Raji (cell line): Measurements from ENCODE around the gene XXYLT1.
A peak's percentile ranks its signal among the peaks of the same experiment; 100 is the strongest.

Source experiments
- POLR2A ChIP-seq: IDR thresholded peaks from 2 replicates; pipeline ENCODE4 v1.6.1; 2011; ENCODE audit warnings: low read depth, low read length, control low read depth; ENCODE audit not compliant: insufficient read depth

Gene XXYLT1

DNA sequence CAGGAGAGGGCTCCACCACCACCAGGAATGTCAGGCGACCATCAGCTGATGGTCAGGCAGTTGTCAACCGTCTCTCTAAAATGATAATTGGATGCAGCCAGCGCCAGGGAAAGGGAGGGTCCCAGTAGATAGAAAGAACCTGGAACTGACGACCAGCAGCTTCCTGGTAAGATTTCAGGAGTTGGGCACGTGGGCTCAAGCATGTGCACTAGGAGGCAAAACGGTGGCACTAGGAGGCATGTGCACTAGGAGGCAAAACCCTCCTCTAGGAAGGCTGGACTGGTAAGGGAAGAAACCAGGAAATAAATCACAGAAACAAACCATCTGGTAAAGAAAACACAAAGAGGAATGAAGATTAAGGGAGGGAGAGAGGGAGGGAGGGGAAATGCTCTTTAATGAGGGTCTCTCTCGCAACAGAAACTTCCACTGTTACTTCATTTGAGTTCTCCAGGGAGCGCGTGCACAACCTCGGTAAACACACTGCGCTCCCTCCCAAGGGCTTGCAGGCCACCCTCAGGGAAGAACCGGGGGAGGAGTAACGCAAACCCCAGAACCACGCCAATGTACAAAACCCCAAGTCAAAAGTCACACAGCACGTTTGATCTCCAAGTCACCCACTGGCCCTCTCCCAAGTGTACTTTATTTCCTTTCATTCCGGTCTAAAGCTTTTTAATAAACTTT is 116.7 kb downstream of the XXYLT1 start:
- no peak for TF ChIP-seq POLR2A

DNA sequence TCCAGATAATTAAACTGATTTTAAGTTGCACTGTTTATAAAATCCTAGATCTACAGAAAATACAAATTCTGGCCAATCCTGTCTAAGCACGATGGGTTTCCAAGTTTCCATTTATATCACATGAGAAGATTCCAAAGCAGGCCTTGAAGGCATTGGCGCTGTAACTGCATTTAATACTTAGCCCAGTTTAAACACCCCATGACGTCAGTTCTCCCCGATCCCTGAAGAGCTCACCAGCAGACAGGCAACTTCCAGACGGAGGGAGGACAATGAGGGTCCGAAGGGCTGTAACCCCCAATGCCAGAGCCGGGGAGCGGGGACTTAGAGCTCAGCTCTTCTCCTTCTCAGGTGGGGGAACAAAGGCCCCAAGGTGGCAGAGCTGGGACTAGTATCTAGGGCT is 117.3 kb downstream of the XXYLT1 start:
- no peak for TF ChIP-seq POLR2A

DNA sequence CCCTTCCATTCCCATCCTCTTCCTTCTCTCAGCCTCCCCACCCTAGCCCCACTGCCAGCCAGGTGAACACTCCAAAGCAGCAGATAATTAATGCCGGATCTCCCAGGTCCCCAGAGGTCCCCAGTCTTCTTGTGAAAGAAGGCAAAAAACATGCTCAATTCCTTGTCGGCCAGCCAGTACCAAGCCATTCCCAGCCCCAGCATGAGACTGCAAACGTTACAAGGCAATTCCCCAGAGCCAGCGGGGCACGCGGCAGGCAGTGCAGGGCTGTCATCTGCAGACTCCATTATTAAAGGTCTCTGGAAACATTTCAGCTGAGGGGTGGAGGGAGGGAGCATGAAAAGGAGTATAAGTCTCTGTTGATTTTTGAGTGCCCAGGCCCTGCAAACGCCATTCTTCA is 117.8 kb downstream of the XXYLT1 start:
- TF ChIP-seq POLR2A: no peak

DNA sequence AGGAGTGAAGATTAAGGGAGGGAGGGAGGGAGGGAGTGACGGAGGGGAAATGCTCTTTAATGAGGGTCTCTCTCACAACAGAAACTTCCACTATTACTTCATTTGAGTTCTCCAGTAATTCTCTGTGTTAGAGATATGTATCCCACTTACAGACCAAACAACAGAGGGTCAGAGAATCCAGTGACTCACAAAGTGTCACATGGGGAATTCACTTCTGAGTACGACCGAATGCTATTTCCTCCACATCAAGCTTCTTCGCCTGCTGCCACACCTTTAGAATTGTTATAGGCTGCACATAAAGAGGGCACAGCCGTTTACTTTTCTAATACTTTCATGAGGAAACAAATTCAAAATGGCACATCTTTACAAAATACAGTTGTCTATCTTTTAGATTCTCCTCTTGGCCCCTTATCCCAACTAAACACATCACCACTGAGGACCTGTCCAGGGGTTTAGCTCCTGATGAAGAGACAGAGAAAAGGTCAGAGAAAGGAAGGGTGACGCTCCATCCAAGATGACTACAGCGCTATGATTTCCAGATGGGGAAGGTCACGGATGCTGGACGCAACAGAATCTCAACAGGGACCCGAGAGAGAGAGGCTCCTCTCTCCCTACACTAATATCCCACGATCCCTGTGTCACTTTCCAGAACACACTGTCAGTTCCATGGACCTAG is 119.0 kb downstream of the XXYLT1 start:
- TF ChIP-seq POLR2A: no peak

DNA sequence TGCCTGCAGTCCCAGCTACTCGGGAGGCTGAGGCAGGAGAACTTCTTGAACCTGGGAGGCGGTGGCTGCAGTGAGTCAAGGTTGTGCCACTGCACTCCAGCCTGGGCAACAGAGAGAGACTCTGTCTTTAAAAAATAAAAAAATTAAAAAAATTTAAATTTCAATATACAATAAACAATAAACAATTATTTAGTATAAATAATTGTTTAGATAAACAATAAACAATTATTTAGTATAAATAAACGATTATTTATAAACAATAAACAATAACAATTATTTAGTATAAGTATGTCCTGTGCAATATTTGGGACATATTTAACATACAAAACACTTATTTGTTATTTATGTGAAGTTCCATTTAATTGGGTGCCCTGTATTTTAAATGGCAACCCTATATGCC is 119.6 kb downstream of the XXYLT1 start:
- no peak for TF ChIP-seq POLR2A

DNA sequence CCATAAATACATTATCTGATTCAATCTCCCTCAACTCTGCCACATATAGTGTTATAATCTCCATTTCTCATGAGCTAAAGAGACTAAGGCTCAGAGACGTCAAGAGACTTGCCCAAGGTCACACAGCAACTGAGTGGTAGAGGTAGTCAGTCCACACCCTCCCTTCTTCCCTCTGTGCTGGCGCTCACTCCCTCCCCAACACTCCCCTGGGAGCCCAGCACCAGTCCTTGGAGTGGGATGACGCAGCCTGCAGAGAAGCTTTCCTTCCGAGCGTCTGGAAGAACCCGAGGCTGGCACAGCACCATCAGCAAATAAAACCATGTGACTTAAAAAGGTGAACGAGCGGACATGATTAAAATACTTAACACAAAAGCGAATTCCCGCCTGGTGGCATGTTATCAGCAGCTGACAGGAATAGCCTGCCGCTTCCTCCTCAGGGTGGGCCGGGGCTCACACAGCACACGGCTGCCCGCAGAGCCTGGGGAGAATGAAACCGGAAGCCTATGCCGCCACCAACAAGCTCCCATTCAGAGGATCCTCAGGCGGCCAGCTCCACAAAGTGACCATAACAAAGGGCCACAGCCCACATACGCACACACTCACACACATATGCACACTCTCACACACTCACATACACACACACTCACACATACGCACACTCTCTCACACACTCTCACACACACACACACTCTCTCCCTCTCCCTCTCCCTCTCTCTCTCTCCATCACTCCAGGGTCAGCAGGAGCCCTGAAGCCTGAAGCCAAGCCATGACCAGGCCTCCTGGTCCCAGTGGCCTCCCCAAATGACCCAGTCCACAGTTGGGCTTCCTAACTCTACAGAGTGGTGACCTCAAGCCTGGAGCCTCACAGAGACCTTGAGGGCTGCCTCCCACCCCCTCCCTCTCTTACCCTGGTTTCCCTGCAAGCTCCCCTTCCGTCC is 120.5 kb downstream of the XXYLT1 start:
- TF ChIP-seq POLR2A: no peak

DNA sequence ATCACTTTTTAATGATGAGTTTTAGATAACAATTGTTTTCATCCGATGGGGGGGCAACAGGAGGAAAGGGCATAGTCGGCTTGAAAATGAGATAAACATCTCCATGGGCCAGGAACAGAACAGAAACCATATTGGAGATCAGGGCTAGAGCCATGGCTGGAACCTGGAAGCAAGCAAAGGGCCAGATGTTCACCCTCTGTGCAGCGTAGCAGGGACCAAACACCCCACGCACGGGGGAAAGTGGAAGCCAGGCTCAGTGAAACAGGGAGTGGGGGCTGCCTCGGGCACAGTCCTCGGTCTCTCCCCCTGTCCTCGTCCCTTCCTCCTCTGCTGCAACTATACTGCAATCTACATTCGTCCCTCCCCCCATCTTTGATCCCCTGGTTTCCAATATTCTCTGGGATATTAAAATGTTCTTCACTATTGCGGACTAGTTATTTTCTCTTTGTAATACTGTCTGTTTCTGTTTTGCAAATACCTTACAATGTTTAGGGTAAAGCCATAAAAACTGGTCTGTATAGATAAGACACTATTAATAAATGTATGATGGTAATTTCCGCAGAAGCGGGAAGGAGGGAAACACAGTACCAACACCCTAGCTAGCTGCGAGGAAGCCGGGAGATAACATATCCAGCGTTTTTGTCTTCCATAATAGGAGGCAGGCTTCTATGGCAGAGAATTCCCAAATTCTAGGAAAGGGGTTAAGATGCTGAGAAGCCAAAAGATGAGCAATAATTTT is 121.5 kb downstream of the XXYLT1 start:
- no peak for TF ChIP-seq POLR2A

DNA sequence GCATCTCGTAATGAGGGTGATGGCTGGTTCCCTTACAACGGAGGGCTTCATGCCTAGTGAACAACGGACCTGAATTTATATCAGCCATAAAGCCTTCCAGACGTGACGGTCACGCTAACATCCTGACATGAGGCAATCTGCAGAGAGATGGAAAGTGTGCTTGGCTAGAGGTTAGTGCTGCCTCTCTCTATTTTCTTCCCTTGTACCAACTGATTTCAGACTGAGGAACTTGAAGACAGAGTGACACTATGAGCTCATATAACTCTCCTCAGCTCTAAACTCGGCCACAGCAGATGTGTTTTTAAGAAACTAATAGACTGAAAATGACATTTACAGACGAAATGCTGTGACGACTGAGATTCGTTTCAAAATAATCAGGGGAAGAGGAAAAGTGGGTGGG is 122.4 kb downstream of the XXYLT1 start:
- TF ChIP-seq POLR2A: no peak

DNA sequence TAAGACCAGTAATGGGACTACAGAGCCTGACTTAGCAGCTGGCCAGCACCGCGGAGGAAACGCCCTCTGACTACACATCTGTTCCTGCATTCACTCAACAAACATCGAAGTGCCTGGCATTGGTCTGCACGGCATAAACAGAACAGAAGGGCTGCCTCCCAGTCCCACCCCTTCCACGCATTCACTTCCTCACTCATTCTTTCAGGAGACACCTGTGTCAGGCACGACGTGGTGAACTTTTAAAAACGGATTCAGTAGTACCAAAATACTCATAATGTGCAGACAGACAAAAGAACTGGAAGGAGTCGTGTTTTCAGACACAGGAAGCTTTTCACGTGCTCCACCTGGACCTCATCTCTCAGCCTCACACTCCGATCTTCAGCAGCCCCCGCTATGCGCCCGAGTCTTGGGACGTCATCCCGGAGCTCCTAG is 123.3 kb downstream of the XXYLT1 start:
- TF ChIP-seq POLR2A: peak; percentile 53

DNA sequence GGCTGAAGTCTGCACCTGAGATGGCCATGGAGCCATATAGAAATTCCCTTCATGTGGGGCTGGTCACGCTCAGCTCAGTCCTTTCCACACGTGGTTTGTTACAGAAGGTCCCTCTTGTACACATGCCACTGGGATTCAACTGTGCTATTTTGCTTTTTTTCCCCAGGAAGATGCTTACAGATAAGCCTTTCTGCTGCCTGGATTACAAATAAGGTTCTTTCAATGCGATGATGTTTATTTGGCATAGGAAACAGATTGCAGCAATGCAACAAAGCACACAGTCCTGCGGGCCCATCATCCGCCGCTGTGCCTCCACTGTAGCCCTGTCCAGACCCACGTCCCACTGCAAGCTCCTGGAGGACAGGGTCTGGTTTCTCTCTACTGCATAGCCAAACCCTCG is 124.8 kb downstream of the XXYLT1 start:
- no peak for TF ChIP-seq POLR2A

DNA sequence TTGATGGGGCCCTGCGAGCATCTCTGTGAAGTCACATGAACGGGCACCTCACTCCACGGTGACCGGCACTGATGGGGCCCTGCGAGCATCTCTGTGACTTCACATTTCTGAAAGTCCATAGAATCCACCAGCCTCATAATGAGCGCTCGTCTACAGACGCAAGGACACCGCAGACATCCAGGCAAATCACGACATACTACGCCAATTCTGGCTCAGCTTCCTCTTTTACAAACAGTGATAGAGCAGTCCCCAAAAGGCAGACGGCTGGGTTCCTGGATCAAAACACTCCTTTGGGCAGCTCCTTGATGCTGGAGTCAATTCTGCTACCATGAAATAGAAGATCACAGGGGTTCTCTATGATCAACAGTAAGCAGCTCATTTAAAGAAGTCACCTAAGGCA is 125.4 kb downstream of the XXYLT1 start:
- no peak for TF ChIP-seq POLR2A

DNA sequence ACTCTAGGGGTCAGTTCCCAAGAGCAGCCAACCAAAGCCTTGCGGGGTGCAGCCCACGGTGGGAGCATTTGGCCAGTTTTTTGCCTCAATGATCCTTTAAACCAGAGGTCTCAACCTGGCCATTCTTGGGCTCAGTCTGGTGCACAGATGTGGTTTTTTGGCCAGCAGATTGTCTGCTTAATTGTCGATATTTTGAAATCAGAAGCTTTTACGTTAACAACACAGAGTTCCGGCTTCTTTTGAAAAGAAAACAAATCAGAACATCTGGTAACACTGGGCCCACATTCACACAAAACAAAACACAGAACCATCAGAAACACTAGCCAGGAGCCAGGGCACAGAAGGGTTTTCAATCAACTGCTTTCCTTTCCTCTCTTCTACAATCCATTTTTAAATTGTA is 127.7 kb downstream of the XXYLT1 start:
- no peak for TF ChIP-seq POLR2A

DNA sequence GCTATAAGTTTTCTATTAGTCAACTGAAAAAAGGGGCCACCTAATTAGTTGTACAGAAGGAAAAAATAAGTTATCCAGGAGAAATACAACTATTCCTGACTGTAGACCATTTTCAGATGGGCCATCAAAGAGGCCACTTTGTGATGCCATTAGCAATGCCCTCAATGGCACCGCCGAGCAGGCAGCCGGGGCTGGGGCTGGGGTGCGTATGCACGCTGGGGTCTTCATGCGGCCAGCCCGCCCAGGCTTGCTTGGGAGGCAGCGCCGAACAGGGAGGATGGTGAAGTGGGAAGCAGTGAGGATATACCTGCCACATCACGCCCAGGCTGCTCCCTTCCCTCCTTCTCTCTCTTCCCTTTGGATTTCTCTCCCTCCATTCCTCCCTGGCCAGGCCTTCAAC is 128.4 kb downstream of the XXYLT1 start:
- no peak for TF ChIP-seq POLR2A

DNA sequence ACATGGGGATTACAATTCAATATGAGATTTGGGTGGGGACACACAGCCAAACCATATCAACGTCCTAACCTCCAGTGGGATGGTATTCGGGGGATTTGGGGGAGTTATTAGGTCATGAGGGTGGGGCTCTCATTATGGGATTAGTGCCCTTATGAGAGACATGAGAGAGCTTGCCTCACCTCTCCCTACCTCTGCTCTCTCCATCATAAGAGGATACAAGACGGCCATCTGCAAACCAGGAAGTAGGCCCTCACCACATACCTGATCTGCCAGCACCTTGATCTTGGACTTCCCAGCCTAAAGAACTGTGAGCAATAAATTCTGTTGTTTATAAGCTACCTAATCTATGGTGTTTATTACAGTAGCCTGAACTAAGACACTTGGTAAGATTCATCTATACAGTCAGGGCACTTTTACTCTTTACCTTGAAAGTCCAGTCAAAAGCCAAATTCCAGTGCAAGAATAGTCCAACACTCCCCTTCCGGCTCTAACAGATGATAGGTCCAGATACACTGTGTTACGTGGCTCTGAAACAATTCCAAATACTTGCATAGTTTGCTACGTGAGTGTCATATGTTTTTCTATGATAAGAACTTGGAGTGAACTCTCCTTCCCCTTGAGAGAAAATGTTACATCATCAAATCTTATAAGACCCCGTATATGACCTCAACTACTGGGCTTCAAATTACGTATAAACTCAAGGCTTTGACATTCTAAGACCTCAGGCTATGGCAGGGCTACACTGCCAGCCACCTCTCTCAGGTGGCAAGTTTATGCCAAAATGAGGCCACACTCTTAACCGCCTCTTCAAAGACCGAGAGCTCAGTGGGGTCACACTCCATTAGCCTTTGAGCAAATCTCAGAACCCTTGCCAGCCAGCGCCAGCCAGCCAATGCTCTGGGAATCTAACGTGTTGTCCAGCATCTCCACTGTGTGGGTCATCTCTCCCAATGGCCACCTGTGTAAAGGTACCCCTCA is 129.9 kb downstream of the XXYLT1 start:
- TF ChIP-seq POLR2A: no peak
